Measurements from ENCODE around the gene NDEL1.
"Not testable (repeated sequence)": the region's sequence is repeated elsewhere in the genome, so short reads cannot be mapped to it uniquely, and the experiment has no call there.

The NDEL1 gene

GRCh38 chr17:8435245-8436168 lies at the start of gene NDEL1:
NDEL1 (plus strand) TSS chr17:8435884; CDS start chr17:8444272, 8,388 bp downstream.
- DNase-seq (ENCODE audit: low read depth) = peak; percentile 99

GRCh38 chr17:8386841-8387240 lies 48.8 kb upstream of the NDEL1 start:
- no peak for DNase-seq (ENCODE audit: low read depth)

GRCh38 chr17:8387914-8388651 lies 47.6 kb upstream of the NDEL1 start:
- DNase-seq (ENCODE audit: low read depth) = no peak

DNA sequence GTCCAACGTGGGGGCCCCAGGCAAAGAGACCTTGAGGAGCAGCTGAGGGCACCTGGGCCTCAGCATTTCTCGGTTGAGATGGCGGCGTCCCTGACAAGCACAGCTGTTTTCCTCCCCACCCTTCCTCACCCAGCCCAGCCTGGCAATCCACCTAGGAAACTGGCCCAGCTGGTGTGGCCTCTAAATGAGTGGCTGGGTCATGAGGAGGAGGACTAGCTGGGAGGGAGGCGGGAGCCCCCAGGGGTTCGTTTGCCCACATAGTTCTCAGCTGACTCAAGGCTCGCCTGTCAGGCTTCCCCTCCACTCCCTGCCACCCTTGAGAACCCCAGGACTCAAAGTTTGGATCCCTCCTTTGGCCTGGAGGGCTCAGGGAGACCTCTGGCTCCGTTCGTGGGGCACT lies 44.0 kb upstream of the NDEL1 start:
- no peak for DNase-seq (ENCODE audit: low read depth)

- no peak for DNase-seq (ENCODE audit: low read depth)
These were observed 43.4 kb upstream of the NDEL1 start for GRCh38 chr17:8392274-8392673.

GRCh38 chr17:8392674-8393469 lies 42.8 kb upstream of the NDEL1 start:
- DNase-seq (ENCODE audit: low read depth) = no peak

DNA sequence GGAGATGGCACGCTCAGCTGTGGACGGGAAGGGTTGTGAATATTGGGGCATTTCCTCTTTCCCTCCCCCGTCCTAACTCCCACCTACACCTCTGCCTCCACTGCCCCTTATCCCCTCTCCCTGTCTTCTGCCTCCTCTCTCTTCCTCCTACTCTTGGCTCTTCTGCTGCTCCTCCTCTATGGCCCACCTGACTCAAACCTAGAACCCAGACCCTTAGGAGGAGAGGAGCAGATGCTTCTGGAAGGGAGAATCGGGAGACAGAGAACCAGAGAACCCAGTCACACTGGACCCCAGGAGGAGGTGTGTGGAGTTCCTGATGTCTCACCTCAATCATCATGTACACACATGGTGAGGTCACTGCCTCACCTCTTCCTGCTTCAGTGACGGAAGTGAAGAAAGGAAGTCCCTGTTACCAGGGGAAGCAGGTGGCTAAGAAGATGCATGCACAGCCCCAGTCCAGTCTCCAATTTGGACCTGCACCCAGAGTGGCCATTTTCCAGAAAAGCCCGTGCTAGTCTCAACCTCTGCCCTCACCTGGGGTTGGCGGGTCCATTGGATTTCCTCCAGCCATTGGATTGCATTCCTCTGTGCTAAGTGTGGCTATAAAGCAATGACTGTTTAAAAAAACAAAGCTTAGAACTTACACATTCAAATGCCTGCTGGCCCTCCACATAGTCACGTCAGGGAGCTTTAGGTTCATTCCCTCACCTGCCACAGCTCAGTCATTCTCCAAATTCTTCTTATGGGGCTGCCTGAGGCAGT lies 42.0 kb upstream of the NDEL1 start:
- peak; percentile 22 for DNase-seq (ENCODE audit: low read depth)

- not testable (repeated sequence) for DNase-seq (ENCODE audit: low read depth)
These were observed 41.2 kb upstream of the NDEL1 start for GRCh38 chr17:8394497-8394896.

- DNase-seq (ENCODE audit: low read depth) = no peak
These were observed 38.0 kb upstream of the NDEL1 start, which contains the start of gene RNF222 for GRCh38 chr17:8397636-8398035. RNF222 (minus strand) TSS chr17:8397827; CDS start chr17:8393461, 4,366 bp downstream.

DNA sequence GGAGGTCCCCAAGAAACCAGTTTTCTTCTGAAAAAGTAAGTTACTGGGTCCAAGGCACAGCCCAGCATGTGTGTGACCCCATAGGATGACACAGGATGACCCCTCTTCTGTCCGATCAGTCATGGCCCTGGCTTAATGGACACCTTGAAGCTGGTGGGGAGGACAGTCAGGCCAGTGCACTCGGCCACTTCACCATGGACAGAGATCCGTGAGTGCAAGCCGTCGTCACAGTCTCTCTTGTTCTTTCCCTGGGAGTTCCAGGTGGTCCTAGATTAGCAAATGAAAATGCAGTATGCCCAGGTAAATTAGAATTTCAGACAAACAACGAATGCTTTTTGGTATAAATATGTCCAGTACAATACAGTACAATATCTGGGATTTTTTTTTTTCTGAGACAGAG lies 36.7 kb upstream of the NDEL1 start:
- DNase-seq (ENCODE audit: low read depth) = no peak

GRCh38 chr17:8401107-8401506 lies 34.6 kb upstream of the NDEL1 start:
- no peak for DNase-seq (ENCODE audit: low read depth)

GRCh38 chr17:8402921-8403536 lies 32.7 kb upstream of the NDEL1 start:
- DNase-seq (ENCODE audit: low read depth) = no peak

DNA sequence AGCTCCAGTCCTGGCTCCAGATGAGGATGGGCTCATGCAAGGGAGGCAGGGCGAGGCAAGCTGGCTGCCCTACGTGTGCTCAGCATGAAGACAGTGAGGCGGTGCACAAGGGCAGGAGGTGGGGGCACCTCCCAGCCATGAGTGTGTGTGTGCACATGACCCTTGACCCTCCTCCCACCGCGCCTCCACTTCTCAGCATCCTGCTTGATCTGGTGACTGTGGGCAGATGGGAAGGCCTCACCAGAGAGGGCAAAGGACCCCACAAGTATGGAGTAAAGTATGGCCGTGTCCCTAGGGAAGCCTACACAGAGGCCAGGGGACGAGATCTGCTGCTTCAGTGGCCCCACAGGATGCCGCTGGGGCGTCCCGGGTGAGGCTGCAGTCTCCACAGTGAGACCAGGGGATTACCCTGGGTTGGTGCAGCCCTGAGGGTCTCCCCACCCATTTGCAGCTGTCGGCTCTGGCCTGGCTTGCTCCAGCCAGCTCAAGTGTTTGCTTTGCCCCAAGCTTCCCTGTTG lies 30.1 kb upstream of the NDEL1 start:
- no peak for DNase-seq (ENCODE audit: low read depth)

DNA sequence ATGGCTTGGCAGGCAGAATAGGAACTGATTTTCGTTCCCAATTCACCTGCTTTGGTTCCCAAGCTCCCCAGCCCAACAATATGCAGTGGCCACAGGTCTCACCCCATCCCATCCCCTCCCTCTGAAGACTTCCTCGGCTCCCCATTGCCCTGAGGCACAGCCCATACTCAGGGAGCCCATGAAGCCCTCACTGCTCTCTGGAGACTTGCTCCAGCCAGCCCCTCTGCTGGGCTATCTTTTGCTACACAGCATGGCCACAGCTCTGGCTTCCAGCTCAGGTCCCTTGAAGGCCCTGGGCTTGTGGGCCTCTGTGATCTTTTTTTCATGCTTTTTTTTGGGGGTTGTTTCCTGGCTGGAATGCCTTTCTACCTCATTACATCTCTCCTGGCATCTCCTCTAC lies 29.5 kb upstream of the NDEL1 start:
- no peak for DNase-seq (ENCODE audit: low read depth)

DNA sequence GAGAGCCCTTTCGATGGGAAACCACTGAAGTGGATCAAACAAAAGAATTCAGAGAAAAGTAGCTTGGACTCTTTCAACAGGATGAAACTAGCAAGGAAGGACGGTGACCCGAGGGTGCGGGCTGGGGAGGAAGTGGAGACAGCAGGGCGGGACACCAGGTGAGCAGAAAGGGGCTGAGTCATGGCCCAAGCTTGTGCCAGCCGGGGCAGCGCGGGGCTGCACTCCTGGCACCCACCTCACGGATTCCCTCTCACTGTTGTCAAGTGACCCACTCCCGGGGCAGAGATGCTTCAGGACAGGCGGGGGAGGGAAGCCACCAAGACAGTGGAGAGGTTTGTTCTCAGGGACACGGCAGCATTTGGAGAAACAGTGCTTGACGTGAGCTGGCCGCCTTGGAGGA lies 27.3 kb upstream of the NDEL1 start:
- DNase-seq (ENCODE audit: low read depth) = no peak

GRCh38 chr17:8409966-8410882 lies 25.5 kb upstream of the NDEL1 start:
- peak; percentile 65 for DNase-seq (ENCODE audit: low read depth)

- no peak for DNase-seq (ENCODE audit: low read depth)
These were observed 24.8 kb upstream of the NDEL1 start for GRCh38 chr17:8410883-8411238.

DNA sequence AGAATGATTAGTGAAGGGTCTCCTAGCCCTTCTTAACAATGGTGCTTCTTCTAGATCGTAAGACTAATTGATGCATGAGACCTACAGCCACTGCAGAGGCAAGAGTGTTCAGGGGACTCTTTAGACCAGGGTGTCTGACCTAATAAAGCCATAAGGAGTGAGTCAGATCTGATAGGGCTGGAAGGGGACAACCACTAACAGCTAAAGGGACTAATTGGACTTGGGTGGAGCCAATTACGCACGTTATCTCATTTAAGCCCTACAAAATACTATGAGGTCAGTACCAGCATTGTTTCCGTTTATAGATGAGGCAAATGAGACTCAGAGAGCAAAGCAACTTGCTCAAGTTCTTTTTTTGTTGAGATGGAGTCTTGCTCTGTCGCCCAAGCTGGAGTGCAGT lies 23.6 kb upstream of the NDEL1 start:
- DNase-seq (ENCODE audit: low read depth) = no peak

GRCh38 chr17:8413328-8413727 lies 22.4 kb upstream of the NDEL1 start:
- DNase-seq (ENCODE audit: low read depth) = no peak

GRCh38 chr17:8413938-8414337 lies 21.7 kb upstream of the NDEL1 start:
- no peak for DNase-seq (ENCODE audit: low read depth)

Data from activated gamma-delta T cell treated with anti-CD3 and anti-CD28 coated beads, Interleukin-2, amount 50 U/mL, for 16 hours (primary cell).